HG03108 (cell line): ENCODE measurements around the gene FLNC.
A peak's percentile ranks its signal among the peaks of the same experiment; 100 is the strongest.

Experiments
- ATAC-seq: cut with Tn5 transposase; IDR thresholded peaks from one replicate; pipeline ENCODE4 v1.9.1; 2021; ENCODE audit warnings: moderate library complexity; ENCODE audit not compliant: unreplicated experiment

Gene FLNC

GRCh38 chr7:128830231-128831177 lies at the start of gene FLNC:
FLNC (plus strand) TSS chr7:128830406; CDS start chr7:128830638, 232 bp downstream.
- no peak for ATAC-seq

- no peak for ATAC-seq
These were observed 49.1 kb upstream of the FLNC start for GRCh38 chr7:128781126-128781525.

GRCh38 chr7:128781851-128782250 lies 48.4 kb upstream of the FLNC start:
- no peak for ATAC-seq

GRCh38 chr7:128783143-128783861 lies 46.9 kb upstream of the FLNC start:
- ATAC-seq, result no peak

GRCh38 chr7:128785738-128786137 lies 44.5 kb upstream of the FLNC start:
- ATAC-seq, result no peak

GRCh38 chr7:128788446-128789412 lies 41.5 kb upstream of the FLNC start:
- no peak for ATAC-seq

- ATAC-seq, result peak; percentile 14
These were observed 39.7 kb upstream of the FLNC start for GRCh38 chr7:128790315-128791041.

- peak; percentile 80 for ATAC-seq
These were observed 38.9 kb upstream of the FLNC start, which contains the start of gene CCDC136 for GRCh38 chr7:128791121-128791971. CCDC136 (plus strand) TSS chr7:128791968; CDS start chr7:128792412, 444 bp downstream.

GRCh38 chr7:128791972-128792327 lies 38.3 kb upstream of the FLNC start:
- no peak for ATAC-seq

- ATAC-seq, result no peak
These were observed 37.6 kb upstream of the FLNC start for GRCh38 chr7:128792471-128793180.

GRCh38 chr7:128793181-128793547 lies 37.0 kb upstream of the FLNC start:
- no peak for ATAC-seq

- no peak for ATAC-seq
These were observed 36.2 kb upstream of the FLNC start for GRCh38 chr7:128794020-128794419.

GRCh38 chr7:128794436-128794835 lies 35.8 kb upstream of the FLNC start:
- no peak for ATAC-seq

GRCh38 chr7:128795129-128795528 lies 35.1 kb upstream of the FLNC start:
- no peak for ATAC-seq

GRCh38 chr7:128796327-128796726 lies 33.9 kb upstream of the FLNC start:
- no peak for ATAC-seq

- ATAC-seq, result no peak
These were observed 30.8 kb upstream of the FLNC start for GRCh38 chr7:128799451-128799850.

GRCh38 chr7:128800567-128800966 lies 29.6 kb upstream of the FLNC start:
- no peak for ATAC-seq

GRCh38 chr7:128801003-128801402 lies 29.2 kb upstream of the FLNC start:
- no peak for ATAC-seq
